ENCODE data around the gene MEPE.
A peak's percentile ranks its signal among the peaks of the same experiment; 100 is the strongest.

MEPE gene, protein sequence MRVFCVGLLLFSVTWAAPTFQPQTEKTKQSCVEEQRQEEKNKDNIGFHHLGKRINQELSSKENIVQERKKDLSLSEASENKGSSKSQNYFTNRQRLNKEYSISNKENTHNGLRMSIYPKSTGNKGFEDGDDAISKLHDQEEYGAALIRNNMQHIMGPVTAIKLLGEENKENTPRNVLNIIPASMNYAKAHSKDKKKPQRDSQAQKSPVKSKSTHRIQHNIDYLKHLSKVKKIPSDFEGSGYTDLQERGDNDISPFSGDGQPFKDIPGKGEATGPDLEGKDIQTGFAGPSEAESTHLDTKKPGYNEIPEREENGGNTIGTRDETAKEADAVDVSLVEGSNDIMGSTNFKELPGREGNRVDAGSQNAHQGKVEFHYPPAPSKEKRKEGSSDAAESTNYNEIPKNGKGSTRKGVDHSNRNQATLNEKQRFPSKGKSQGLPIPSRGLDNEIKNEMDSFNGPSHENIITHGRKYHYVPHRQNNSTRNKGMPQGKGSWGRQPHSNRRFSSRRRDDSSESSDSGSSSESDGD

DNA sequence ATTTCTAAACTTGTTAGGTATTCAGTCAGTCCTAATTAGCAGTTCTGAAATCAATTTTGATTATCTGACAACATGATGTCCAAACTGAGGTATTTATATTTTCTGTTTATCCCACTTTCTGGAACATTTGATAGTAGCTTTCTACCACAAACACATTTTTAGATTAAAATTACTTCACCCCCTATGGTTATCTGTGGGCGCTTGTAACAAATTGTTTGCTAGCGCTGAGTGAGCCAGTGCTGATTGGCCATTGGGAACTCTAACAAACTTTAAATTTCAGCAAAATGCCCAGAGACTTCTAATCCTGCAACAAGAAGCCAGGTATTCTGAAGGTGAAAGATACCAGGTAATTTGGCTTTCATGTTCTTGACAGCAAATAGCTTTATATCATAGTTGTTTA, at the start of gene MEPE:
Gene MEPE (plus strand): TSS at position 301 of the 400 bp plus-strand sequence. CDS start 1,746 bp downstream, outside the sequence.
- no peak for DNase-seq

DNA sequence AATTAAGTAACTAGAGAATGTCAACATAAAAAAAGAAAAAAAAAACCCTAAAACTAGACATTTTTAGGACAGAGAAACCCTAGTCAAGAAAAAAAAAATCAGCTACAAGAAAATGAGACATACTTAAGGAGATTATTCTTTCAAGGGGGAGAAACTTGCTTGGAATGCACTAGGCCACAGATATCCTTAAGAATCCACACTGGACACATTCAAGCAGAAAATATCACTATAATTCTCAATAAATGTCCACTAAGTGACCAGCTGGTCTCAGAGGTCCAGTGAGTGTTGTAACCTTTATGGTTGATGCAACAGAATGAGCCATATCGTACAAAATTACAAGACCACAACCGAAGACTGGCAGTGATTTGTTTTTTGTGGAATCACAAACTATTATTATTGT, 49.0 kb upstream of the MEPE start:
- DNase-seq = no peak

DNA sequence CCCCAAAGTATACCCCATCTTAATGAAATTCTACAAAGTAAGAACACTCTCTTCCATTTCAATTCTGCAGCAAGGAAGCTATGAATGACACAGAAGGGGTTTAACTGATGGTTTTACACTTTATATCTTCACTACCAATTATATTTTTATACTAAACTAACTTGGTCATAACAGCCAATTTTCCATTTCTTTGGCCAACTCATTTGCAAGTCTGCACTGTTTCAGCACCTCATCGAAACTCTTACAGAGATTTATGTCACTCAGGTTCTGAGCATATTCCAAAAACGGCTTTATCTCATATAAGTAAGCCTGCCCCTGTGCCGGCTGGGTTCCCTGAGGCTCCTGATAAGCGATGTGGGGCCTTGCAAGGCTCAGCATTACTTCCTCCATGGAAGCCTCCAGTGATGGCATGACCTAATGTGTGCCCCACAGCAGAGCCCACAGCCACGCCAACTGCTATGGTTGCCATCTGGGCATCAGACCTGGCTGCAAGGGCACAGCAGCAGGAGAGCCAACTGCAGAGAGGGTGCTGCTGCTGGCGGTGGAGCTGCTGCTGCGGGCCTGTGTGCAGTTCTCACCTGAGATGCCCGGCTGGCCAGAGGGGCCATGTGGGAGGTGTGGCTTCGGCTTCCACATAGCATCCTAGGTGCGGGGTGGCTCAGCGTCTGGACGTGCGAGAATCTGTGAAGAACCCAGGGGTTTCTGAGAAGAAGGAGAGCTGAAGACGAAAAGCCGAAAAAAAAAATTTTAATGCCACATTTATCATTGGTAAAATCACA, 46.8 kb upstream of the MEPE start:
- no peak for DNase-seq

DNA sequence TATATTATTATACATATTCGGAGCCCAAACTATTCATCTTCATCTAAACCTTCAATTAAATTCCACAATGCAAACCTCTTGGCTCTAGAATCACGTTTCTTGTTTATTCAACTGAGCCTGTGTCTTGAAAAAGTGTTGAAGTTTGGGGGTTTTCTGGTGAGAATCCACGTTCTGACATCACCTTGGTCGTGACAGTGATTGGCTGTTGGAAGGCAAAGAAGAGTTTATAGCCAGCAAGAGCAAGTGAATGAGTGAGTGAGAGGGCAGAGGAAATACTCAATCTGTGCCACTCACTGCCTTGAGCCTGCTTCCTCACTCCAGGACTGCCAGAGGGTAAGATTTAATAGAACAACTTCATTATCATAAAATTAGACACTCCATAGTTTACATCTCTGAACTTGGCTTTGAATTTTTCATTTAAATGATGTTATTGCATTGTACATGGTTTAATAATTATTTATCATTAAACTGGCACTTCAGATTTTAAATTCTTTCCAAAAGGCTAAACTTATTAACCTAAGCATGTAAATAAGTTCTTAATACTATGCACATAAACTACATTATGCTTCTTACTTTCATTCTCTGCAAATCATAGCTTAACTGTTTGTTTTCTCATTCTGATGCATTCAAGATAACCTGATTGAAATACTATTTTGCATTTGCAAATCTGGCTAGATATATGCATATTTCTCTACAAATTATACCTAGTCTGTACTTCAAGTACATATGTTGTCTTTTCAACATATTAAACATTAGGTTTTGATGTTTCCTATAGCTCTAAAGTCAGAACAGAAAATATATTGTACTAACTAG, 33.3 kb upstream of the MEPE start, which contains the start of gene IBSP:
Gene IBSP (plus strand): TSS at position 254 of the 813 bp plus-strand sequence. CDS start 2,808 bp downstream, outside the sequence.
- DNase-seq = no peak

DNA sequence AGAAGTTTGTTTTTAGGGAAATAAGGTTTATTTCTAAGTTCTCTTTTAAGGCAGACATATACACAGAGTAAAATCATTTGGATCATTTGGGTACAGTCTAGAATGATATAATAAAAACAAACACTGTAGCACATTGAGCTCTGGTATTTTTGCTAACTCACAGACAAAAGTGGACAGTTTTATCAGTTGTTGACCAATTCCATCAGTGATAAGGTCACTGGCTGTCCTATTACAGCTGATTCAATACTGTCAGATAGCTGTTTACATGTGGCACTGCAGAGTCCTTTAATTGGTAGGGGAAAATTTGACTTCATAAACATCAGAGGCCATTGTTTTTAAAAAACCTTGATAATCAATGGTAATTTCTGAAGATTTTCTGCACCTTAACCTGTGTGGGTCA, 29.9 kb upstream of the MEPE start:
- no peak for DNase-seq

DNA sequence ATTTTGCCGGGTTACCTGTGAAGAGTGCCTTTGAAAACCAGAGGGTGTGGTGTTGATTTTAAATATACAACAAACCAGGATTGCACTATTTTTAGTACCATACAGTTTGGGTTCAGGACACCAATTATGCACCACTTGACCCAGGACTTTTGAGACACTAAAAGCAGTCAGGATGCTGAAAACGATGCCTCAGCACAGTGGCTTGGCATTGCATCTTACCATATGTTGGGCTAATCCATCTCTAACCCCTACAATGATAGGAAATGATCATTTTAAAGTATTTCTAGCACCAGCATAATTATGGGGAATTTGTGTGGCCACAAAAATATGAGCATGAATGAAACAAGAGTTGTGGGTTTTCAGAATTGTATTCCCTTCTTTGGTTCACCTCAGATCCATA, 29.3 kb upstream of the MEPE start:
- no peak for DNase-seq

DNA sequence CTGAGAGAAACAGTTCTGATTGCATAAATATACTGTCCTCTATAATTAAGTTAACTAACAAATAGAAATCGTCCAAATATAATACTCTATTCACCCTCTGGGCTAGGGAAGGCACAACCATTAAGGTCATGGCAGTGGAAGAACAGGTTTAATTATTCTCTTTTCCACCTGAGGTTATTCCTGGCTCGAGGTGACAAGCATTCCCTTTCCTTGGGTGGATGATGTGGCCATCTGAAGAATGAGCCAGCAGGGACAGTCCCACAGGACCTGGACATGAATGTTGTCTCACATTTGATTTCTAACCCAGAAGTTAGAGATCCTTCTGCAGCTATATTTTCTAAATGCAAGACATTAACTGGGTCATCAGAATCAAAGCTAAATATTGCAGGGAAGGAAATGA, 27.9 kb upstream of the MEPE start:
- no peak for DNase-seq

DNA sequence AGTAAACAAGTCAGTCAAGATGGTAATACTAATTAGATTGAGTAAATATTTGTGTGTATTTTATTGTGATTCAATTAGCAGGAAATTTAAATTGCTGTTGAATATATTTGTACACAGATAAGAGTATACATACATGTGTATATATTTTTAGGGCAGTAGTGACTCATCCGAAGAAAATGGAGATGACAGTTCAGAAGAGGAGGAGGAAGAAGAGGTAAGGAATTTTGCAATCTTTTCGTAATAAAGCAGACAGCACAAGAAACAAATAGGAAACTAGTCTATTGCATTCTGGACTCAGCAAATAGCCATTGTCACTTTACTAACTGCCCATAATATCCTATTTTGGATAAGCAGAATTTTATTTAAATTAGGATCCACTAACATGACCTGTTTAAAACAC, 26.8 kb upstream of the MEPE start:
- no peak for DNase-seq

DNA sequence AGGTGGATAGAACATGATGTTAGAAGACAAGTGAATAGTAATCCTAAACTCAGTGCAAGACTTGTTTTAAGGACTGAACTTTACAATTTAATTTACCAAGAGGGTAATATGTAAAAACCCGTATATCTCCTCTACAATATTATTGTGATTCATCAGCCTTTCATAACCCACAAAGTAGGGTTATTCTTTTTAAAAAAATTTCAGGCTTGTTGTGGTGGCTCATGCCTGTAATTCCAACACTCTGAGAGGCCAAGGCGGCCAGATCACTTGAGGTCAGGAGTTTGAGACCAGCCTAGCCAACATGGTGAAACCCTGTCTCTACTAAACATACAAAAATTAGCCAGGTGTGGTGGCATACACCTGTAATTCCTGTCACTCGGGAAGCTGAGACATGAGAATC, 26.2 kb upstream of the MEPE start:
- no peak for DNase-seq

DNA sequence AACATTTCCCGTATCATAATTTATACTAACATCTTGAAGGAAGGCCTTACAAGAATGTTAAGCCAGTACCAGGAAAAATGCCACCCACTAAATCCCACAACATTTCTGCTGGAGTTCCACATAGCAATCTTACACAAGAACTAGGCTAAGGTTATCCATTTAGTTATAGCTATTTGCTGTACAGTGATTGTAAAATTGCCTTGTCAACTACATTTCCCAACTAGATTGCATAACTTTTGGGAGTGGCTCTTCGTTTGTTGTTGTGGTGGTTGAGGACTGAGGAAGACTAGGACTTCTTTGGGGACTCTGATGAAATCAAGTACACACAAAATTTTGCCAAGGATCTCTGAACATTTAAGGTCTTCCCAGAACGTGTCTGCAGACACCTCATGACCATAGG, 25.4 kb upstream of the MEPE start:
- DNase-seq = no peak

DNA sequence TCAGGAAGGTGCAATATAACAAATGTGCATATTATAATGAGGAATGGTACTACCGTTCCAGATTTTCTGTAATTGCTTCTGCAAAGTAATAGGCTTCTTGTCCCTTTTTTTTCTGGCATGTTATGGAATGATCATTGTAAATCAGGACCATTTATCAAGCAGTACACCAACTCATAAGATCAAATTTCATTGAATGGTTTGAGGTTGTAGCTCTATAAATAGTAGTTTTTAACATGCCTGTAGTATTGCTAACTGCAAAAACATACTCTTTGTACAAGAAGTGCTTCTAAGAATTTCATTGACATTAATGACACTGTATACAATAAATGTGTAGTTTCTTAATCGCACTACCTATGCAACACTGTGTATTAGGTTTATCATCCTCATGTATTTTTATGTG, 20.8 kb upstream of the MEPE start:
- no peak for DNase-seq

DNA sequence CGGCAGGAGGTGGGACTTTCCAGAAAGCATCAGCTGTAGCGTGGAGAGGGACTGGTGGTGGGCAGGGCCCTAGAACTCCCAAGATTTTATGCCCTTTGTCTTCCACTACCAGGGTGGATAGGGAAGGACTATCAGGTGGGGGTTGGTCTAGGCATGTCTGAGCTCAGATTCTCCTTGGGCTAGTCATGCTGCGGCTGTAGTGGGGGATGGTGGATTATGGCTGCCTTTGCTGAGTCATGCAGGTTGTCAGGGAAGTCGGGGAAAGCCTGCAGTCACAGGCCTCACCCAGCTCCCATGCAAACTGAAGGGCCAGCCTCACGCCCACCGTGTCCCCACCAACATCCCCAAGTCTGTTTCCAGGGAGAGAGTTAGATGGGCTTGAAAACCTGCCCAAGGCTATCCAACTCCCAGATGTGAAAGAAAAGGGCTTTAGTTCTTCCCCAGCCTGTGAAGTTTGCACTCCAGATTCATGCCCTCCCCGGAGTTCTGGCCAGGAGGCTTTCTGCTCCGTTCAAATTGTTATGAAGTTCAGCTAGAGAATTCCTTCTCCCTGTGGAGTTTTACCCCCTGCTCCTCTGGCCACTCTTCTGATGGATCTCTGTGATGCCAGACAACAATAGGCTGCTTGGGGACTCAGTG, 13.4 kb upstream of the MEPE start:
- DNase-seq = no peak

DNA sequence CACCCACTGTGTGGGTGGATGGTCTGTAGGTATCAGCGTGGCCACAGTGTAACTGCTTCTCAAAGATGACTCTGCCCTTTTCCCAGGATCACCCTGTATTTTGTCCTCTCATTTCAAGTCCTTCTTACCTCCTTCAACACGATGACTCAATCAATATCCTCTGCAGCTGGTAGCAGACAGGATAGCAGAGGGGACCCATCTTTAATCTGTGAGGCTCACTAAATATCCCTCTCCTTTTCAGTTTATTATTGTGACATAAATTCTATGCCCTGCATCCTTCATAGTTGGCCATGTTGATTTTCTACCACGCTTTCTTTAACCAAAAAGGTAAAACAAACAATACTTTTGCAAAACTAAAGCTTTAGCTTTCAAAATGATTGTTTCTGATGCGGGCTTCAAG, 9.6 kb upstream of the MEPE start:
- no peak for DNase-seq

DNA sequence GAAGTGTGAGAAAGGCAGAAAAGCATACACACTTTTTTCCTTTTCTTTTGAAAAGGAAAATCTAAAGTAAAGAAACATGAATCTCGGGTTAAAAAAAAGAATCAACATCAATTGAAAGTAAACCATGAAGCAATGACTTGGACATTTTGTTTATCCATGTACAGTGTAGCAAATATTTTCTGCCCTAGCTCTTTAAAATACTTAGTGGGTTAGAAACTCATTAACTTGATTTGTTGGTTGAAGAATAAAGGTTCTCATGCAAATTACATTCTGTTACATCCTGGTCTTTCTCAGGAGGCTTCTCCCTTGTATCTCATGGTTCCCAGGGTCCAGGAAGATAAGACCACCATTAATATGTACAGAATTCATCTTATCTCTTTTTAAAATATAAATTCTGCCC, 9.0 kb upstream of the MEPE start:
- no peak for DNase-seq

DNA sequence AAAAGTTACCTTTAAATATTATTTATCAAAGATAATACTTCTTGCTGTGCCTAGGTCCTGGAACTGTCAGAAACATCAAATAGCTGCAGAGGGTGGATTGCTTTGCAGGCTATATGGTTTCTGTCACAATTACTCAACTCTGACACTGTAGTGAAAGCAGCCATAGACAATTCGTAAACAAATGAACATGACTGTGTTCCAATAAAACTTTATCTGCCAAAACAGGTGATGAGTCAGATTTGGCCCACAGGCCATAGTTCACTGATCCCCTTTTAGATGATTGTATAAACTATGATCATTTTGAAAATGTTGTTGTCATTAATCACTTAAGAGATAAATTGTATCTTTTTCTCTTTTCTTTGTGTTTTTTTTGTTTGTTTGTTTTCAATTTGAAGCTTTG, 8.4 kb upstream of the MEPE start:
- no peak for DNase-seq

DNA sequence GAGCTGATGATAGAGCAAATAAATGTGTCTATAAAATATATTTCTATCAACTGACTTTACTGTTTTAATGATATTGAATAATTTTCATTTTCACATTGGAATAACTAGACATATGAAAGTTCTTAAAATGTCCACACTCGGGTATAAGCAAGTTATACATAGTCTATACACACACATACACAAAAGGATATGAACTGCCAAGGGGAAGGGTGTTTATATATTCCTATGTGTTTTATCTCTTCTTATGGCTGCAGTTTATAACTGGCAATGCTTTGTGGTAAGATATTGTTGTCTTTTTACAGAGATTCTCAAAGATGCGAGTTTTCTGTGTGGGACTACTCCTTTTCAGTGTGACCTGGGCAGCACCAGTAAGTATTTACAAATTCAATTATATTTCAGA, 1.6 kb downstream of the MEPE start:
- DNase-seq = no peak

DNA sequence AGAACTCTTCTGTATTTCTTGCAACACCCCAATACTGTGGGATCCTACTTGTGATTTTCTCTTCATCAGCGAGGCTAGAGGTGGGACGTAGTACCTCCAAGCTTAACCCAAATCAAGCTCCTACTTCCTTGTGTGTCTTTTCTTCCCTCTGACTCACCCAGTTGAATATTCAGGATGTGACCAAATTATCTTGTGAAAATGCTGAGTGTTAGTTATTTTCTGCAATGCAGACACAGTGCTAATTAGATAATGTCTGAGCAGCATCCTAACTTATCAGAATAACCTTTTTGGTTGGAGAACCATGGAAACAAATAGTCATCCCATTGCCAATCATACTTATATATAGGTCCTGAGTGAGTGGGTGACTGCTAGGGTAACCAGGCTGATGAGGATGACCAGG, 2.4 kb downstream of the MEPE start:
- no peak for DNase-seq

DNA sequence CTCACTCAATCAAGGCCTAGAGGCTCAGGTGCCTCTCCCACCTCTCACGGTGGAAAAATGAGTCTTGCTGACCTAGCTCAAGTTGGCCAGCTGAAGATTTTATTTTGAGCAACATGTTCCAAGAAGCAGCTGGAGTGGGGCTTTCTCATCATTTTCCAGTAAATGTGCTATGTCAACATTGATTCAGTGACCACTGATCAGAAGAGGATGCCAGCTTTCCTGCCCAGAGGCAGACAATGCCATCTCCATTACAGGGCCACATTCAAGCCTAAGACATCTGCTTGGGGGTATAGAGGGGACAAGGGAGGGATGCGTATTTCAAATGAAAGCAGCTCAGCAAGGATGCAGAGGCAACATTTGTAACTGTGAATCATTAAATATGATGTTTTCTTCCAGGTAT, 3.0 kb downstream of the MEPE start:
- no peak for DNase-seq

DNA sequence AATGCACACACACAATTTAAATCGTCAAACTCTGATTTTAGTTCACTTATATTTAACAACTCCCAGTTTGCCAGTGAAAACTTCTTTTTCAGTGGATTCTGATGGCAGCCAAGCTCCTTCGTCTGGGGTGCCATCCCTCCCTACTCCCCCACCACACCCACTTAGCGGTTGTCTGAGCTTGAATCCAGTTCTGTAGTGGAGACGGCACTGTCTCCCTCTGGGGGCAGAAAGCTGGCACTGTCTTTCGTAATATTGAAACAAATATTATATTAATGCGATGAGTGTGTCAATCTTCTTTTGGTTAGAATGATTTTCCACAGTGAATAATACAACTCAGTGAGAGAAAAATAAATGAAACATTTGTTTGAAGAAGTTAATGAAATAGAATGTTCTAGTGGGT, 5.4 kb downstream of the MEPE start:
- peak; percentile 22 for DNase-seq

DNA sequence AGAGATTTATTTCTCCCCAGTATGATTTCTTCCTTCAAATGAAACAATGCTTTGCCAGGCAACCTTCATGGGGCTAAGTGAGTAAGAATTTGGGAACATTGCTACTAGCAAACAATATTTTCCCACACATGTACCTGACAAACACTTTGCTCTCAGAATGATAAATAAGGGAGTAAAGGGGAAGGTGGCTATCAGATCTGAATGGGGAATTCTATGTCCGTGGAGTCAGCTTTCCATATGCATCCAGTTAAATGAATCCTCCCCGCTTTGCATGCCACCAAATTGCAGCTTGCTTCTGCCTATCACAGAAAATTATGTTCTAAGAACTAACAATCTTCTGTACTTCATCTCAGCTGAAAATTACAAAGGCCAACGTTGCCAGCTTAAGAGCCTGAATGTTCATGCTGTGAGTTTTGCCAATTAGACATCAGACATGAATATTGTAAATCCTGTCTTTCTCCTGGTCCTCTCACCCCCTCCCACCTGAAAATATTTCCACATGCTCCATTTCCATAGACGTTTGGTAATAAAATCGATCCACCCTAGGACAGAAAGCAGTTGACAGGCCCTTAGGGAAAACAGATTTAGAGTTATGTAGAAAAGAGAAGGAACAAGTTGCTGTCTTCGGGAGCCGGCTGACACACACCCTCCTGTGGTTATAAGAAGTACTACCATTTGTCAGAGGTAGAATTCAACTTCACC, 6.3 kb downstream of the MEPE start:
- DNase-seq = peak; percentile 59

DNA sequence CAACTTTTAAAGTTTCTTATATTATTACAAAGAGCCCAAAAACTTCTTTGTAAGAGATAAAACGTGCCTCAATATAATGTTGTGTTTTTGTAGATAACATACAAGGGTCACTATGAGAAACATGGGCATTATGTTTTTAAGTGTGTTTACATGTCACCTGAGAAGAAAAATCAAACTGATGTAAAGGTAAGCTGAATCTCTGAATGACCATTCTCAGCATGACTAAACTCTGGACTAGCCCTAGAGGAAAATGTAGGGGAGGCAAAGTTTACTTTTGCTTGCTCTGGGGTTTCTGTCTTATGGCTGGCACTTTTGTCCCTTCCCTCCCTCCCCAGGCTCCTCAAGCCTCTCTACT, 6.8 kb downstream of the MEPE start:
- no peak for DNase-seq

DNA sequence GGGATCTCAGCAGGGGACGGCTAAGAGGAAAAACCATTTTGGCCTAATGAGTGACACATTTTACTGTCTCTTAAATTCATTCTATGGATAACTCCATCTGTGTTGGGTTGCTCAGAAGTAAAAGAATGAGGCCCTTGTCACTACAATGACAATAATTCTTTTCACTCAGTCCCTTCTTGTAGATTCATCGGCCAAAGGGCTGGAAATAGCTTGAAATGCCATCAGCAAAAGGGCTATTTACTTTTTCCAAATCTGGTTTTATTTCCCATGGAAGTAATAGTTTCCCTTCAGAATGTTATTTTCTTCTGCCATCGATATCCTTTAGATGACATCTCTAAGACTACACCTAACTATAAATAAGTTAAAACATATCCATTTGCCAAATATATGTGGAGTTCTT, 7.4 kb downstream of the MEPE start:
- DNase-seq = peak; percentile 74
